ENCODE measurements around the gene MEGF11. TPM values are rescaled to one million over a fixed set of nuclear protein-coding genes. Genes with fewer than 3 reads are reported as not detected.
"Not testable (repeated sequence)": the region's sequence is repeated elsewhere in the genome, so short reads cannot be mapped to it uniquely, and the experiment has no call there.

Gene MEGF11
- polyA plus RNA-seq, 1 of the 3 experiments (the other 2 are of a cell fraction), result not detected

DNA sequence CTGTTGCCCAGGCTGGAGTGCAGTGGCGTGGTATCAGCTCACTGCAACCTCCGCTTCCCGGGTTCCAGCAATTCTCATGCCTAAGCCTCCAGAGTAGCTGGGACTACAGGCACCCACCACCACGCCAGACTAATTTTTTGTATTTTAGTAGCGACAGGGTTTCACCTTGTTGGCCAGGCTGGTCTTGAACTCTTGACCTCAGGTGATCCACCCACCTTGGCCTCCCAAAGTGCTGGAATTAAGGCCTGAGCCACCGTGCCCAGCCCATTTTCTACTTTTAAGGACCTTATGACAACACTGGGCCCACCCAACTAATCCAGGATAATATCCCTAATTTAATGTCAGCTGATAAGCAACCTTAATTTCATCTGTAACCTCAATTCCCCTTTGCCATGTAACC, 385.6 kb downstream of the MEGF11 start:
- H3K27me3 ChIP-seq (ENCODE audit: insufficient read depth), result not testable (repeated sequence)
- 98% methylated on average over 6 of the region's 6 CpGs for WGBS (ENCODE audit: low lambda C conversion rate)

DNA sequence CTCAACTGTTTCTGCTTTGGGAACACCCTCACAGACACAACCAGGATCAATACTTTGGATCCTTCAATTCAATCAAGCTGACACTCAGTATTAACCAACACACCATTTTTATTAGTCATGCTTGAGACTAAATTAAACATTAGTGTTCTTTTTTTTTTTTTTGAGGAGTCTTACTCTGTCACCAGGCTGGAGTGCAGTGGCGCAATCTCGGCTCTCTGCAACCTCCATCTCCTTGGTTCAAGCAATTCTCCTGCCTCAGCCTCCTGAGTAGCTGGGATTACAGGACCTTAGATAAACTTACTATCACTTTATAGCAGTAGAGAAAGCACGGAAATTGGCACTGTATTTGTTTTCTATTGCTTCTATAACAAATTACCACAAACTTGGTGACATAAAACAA, 386.3 kb downstream of the MEGF11 start:
- H3K4me1 ChIP-seq (ENCODE audit: control insufficient read depth in 1 of 2, insufficient read depth in 2 of 2, low read depth in 1 of 2, low read length in 1 of 2), result peaks cover 0 to 5% of the 10 kb centered on the region in 2 experiments; a peak in 2 of 4 replicates
- H3K36me3 ChIP-seq (replicated peaks in 1 of 2; ENCODE audit: control insufficient read depth in 1 of 2, insufficient read depth in 2 of 2, low read length in 1 of 2), result no peaks in the 10 kb centered on the region
- TF ChIP-seq, protein P1, sequence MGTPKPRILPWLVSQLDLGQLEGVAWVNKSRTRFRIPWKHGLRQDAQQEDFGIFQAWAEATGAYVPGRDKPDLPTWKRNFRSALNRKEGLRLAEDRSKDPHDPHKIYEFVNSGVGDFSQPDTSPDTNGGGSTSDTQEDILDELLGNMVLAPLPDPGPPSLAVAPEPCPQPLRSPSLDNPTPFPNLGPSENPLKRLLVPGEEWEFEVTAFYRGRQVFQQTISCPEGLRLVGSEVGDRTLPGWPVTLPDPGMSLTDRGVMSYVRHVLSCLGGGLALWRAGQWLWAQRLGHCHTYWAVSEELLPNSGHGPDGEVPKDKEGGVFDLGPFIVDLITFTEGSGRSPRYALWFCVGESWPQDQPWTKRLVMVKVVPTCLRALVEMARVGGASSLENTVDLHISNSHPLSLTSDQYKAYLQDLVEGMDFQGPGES (IDR thresholded peaks at IDR 0.05; ENCODE audit: low read depth, low read length), result no peak
- no peak for TF ChIP-seq RXRA (IDR thresholded peaks at IDR 0.05; ENCODE audit: borderline replicate concordance, low read depth)
- no peak for TF ChIP-seq TEAD4 (IDR thresholded peaks at IDR 0.05; ENCODE audit: borderline replicate concordance, insufficient read depth)
- WGBS (ENCODE audit: low lambda C conversion rate), result 89% methylated on average over 3 of the region's 3 CpGs
- H3K4me3 ChIP-seq (ENCODE audit: low read depth in 2 of 2, low read length in 1 of 2), result no peak overlapping the region
- H3F3A ChIP-seq (replicated peaks; ENCODE audit: insufficient read depth), result peaks cover 10% of the 10 kb centered on the region
- peaks cover 29% of the 10 kb centered on the region for H3K79me2 ChIP-seq (ENCODE audit: insufficient read depth)
- ChIA-PET CTCF (interaction anchor here (5.0 kb wide), 1 partner anchor 229 kb away, joined by 23 read pairs; no protein-coding TSS in a partner anchor), POLR2A (no interaction called here)
- no peaks in the 10 kb centered on the region for H3K27me3 ChIP-seq (ENCODE audit: insufficient read depth)
- no peaks in the 10 kb centered on the region for H3K9me2 ChIP-seq
- no peak overlapping the region for H3K4me2 ChIP-seq
- H2AFZ ChIP-seq (ENCODE audit: low read depth), result no peak overlapping the region
- no peak overlapping the region for H3K27ac ChIP-seq (ENCODE audit: low read depth in 2 of 2, low read length in 1 of 2)
- DNase-seq, result no peak
- H3K9me3 ChIP-seq, result no peaks in the 10 kb centered on the region
- no peak overlapping the region for H3K9ac ChIP-seq
- H4K20me1 ChIP-seq (ENCODE audit: insufficient read depth), result peaks cover 12% of the 10 kb centered on the region

More for the DNA sequence above, 385.6 kb downstream of the MEGF11 start:
- H2AFZ ChIP-seq (ENCODE audit: low read depth); DNase-seq; H3K27ac ChIP-seq (ENCODE audit: low read depth in 2 of 2, low read length in 1 of 2); H3K36me3 ChIP-seq (replicated peaks in 1 of 2; ENCODE audit: control insufficient read depth in 1 of 2, insufficient read depth in 2 of 2, low read length in 1 of 2); H3K9ac ChIP-seq; POLR2A ChIA-PET; H3K4me1 ChIP-seq (ENCODE audit: control insufficient read depth in 1 of 2, insufficient read depth in 2 of 2, low read depth in 1 of 2, low read length in 1 of 2); H3K4me2 ChIP-seq; H3K9me2 ChIP-seq; H3K4me3 ChIP-seq (ENCODE audit: low read depth in 2 of 2, low read length in 1 of 2); H3K9me3 ChIP-seq: not testable (repeated sequence)
- CTCF ChIA-PET, result interaction anchor here (5.0 kb wide), 1 partner anchor 229 kb away, joined by 23 read pairs; no protein-coding TSS in a partner anchor
- Histone ChIP-seq H3K79me2 (ENCODE audit: insufficient read depth) (peaks cover 36% of the 10 kb centered on the region), H3F3A (replicated peaks; ENCODE audit: insufficient read depth) (peaks cover 10% of the 10 kb centered on the region), H4K20me1 (ENCODE audit: insufficient read depth) (peaks cover 18% of the 10 kb centered on the region)

DNA sequence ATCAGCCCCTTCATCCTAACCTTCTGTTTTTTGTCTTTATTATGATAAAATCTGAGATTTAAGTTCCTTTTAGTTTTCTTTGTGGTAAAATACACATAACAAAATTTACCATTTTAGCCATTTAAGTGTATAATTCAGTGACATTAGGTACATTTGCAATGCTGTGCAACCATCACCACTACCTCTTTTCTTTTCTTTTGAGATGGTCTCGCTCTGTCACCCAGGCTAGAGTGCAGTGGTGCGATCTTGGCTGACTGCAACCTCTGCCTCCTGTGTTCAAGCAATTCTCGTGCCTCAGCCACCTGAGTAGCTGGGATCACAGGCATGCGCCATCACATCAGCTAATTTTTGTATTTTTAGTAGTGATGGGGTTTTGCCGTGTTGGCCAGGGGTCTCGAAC, 390.4 kb downstream of the MEGF11 start:
- H3K4me1 ChIP-seq (ENCODE audit: control insufficient read depth in 1 of 2, insufficient read depth in 2 of 2, low read depth in 1 of 2, low read length in 1 of 2), result no peaks in the 10 kb centered on the region; a peak in 1 of 4 replicates
- no peaks in the 10 kb centered on the region for H3K79me2 ChIP-seq (ENCODE audit: insufficient read depth)
- WGBS (ENCODE audit: low lambda C conversion rate), result 94% methylated on average over 6 of the region's 6 CpGs
- TF ChIP-seq, protein P2, sequence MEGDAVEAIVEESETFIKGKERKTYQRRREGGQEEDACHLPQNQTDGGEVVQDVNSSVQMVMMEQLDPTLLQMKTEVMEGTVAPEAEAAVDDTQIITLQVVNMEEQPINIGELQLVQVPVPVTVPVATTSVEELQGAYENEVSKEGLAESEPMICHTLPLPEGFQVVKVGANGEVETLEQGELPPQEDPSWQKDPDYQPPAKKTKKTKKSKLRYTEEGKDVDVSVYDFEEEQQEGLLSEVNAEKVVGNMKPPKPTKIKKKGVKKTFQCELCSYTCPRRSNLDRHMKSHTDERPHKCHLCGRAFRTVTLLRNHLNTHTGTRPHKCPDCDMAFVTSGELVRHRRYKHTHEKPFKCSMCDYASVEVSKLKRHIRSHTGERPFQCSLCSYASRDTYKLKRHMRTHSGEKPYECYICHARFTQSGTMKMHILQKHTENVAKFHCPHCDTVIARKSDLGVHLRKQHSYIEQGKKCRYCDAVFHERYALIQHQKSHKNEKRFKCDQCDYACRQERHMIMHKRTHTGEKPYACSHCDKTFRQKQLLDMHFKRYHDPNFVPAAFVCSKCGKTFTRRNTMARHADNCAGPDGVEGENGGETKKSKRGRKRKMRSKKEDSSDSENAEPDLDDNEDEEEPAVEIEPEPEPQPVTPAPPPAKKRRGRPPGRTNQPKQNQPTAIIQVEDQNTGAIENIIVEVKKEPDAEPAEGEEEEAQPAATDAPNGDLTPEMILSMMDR (IDR thresholded peaks at IDR 0.05), result no peak
- TF ChIP-seq, protein P3, sequence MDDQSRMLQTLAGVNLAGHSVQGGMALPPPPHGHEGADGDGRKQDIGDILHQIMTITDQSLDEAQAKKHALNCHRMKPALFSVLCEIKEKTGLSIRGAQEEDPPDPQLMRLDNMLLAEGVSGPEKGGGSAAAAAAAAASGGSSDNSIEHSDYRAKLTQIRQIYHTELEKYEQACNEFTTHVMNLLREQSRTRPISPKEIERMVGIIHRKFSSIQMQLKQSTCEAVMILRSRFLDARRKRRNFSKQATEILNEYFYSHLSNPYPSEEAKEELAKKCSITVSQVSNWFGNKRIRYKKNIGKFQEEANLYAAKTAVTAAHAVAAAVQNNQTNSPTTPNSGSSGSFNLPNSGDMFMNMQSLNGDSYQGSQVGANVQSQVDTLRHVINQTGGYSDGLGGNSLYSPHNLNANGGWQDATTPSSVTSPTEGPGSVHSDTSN (IDR thresholded peaks at IDR 0.05), result no peak
- TF ChIP-seq YY1 (IDR thresholded peaks at IDR 0.05; ENCODE audit: low read depth) (no peak), FOXM1 (IDR thresholded peaks at IDR 0.05; ENCODE audit: low read depth) (no peak), CHD2 (IDR thresholded peaks at IDR 0.05; ENCODE audit: low read length, partially characterized antibody) (no peak)
- TF ChIP-seq, protein P4, sequence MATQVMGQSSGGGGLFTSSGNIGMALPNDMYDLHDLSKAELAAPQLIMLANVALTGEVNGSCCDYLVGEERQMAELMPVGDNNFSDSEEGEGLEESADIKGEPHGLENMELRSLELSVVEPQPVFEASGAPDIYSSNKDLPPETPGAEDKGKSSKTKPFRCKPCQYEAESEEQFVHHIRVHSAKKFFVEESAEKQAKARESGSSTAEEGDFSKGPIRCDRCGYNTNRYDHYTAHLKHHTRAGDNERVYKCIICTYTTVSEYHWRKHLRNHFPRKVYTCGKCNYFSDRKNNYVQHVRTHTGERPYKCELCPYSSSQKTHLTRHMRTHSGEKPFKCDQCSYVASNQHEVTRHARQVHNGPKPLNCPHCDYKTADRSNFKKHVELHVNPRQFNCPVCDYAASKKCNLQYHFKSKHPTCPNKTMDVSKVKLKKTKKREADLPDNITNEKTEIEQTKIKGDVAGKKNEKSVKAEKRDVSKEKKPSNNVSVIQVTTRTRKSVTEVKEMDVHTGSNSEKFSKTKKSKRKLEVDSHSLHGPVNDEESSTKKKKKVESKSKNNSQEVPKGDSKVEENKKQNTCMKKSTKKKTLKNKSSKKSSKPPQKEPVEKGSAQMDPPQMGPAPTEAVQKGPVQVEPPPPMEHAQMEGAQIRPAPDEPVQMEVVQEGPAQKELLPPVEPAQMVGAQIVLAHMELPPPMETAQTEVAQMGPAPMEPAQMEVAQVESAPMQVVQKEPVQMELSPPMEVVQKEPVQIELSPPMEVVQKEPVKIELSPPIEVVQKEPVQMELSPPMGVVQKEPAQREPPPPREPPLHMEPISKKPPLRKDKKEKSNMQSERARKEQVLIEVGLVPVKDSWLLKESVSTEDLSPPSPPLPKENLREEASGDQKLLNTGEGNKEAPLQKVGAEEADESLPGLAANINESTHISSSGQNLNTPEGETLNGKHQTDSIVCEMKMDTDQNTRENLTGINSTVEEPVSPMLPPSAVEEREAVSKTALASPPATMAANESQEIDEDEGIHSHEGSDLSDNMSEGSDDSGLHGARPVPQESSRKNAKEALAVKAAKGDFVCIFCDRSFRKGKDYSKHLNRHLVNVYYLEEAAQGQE (IDR thresholded peaks at IDR 0.05; ENCODE audit: low read depth, low read length), result no peak
- TF ChIP-seq, protein P5, sequence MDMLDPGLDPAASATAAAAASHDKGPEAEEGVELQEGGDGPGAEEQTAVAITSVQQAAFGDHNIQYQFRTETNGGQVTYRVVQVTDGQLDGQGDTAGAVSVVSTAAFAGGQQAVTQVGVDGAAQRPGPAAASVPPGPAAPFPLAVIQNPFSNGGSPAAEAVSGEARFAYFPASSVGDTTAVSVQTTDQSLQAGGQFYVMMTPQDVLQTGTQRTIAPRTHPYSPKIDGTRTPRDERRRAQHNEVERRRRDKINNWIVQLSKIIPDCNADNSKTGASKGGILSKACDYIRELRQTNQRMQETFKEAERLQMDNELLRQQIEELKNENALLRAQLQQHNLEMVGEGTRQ (IDR thresholded peaks at IDR 0.05; ENCODE audit: borderline replicate concordance, low read depth, low read length), result no peak
- H3F3A ChIP-seq (replicated peaks; ENCODE audit: insufficient read depth), result no peaks in the 10 kb centered on the region
- ChIA-PET CTCF (interaction anchor here (0.7 to 1.7 kb wide), 12 partner anchors 10 to 429 kb away, joined by 3 to 6 read pairs (median 4); no protein-coding TSS in a partner anchor), POLR2A (no interaction called here)
- H3K9me2 ChIP-seq, result no peaks in the 10 kb centered on the region
- no peak overlapping the region for H3K27ac ChIP-seq (ENCODE audit: low read depth in 2 of 2, low read length in 1 of 2)
- H3K4me2 ChIP-seq, result no peak overlapping the region
- DNase-seq, result no peak
- H4K20me1 ChIP-seq (ENCODE audit: insufficient read depth), result no peaks in the 10 kb centered on the region
- H3K4me3 ChIP-seq (ENCODE audit: low read depth in 2 of 2, low read length in 1 of 2), result no peak overlapping the region
- no peaks in the 10 kb centered on the region for H3K27me3 ChIP-seq (ENCODE audit: insufficient read depth)
- no peaks in the 10 kb centered on the region for H3K9me3 ChIP-seq
- H2AFZ ChIP-seq (ENCODE audit: low read depth), result peak overlapping the region; percentile 74; the same call in 1 of the 2 replicates
- H3K36me3 ChIP-seq (replicated peaks in 1 of 2; ENCODE audit: control insufficient read depth in 1 of 2, insufficient read depth in 2 of 2, low read length in 1 of 2), result no peaks in the 10 kb centered on the region
- no peak overlapping the region for H3K9ac ChIP-seq
